H9 (cell line): ENCODE data around the gene TMEM184B. TPM values are rescaled to one million over a fixed set of nuclear protein-coding genes. Genes with fewer than 3 reads are reported as not detected.

Experiments
- DNase-seq: peaks from one replicate; pipeline ENCODE4 v3.0.0-alpha.2; 2017
- H2AFZ ChIP-seq: one replicate; pipeline ENCODE4 v1.6.1; 2013; ENCODE audit warnings: mild to moderate bottlenecking, low read length, control low read depth, moderate library complexity
- H2AK5ac ChIP-seq: 2 replicates; pipeline ENCODE4 v1.6.1; 2013; ENCODE audit warnings: low read length, control low read depth, mixed read lengths; ENCODE audit not compliant: insufficient read length
- H2BK120ac ChIP-seq: one replicate; pipeline ENCODE4 v1.6.1; 2013; ENCODE audit warnings: low read depth, mild to moderate bottlenecking, low read length, control low read depth, inconsistent platforms; ENCODE audit not compliant: poor library complexity, severe bottlenecking
- H2BK12ac ChIP-seq: 2 replicates; pipeline ENCODE4 v1.6.1; 2013; ENCODE audit warnings: low read length, control low read depth, mixed read lengths, low read depth; ENCODE audit not compliant: insufficient read length
- H2BK15ac ChIP-seq: 2 replicates; pipeline ENCODE4 v1.6.1; 2013; ENCODE audit warnings: low read depth, low read length, control low read depth
- H2BK20ac ChIP-seq: one replicate; pipeline ENCODE4 v1.6.1; 2013; ENCODE audit warnings: low read depth, mild to moderate bottlenecking, low read length, control low read depth, inconsistent platforms; ENCODE audit not compliant: poor library complexity, severe bottlenecking
- H2BK5ac ChIP-seq: 2 replicates; pipeline ENCODE4 v1.6.1; 2013; ENCODE audit warnings: low read length, control low read depth, mixed read lengths; ENCODE audit not compliant: insufficient read length
- H3K14ac ChIP-seq: 2 replicates; pipeline ENCODE4 v1.6.1; 2013; ENCODE audit warnings: low read length, control low read depth; ENCODE audit not compliant: insufficient read depth
- H3K18ac ChIP-seq: 2 replicates; pipeline ENCODE4 v1.6.1; 2013; ENCODE audit warnings: low read depth, mild to moderate bottlenecking, mixed read lengths, low read length, control low read depth; ENCODE audit not compliant: insufficient read length
- H3K23ac ChIP-seq: 2 replicates; pipeline ENCODE4 v1.6.1; 2013; ENCODE audit warnings: low read length, control low read depth, mixed read lengths, low read depth; ENCODE audit not compliant: insufficient read length
- H3K23me2 ChIP-seq: 2 replicates; pipeline ENCODE4 v1.6.1; 2013; ENCODE audit warnings: low read depth, mild to moderate bottlenecking, mixed read lengths, low read length, control low read depth; ENCODE audit not compliant: insufficient read length, poor library complexity, severe bottlenecking
- H3K27ac ChIP-seq: 2 replicates; pipeline ENCODE4 v1.5.1; 2013; ENCODE audit warnings: low read length, control low read depth, mixed read lengths, low read depth; ENCODE audit not compliant: insufficient read length
- H3K27me3 ChIP-seq: 2 replicates; pipeline ENCODE4 v1.6.1; 2013; ENCODE audit warnings: low read length, control low read depth, inconsistent platforms; ENCODE audit not compliant: insufficient read depth
- H3K4ac ChIP-seq: 2 replicates; pipeline ENCODE4 v1.6.1; 2013; ENCODE audit warnings: low read depth, mild to moderate bottlenecking, control low read depth, inconsistent platforms, low read length, moderate library complexity
- H3K4me1 ChIP-seq: 2 replicates; pipeline ENCODE4 v1.6.1; 2013; ENCODE audit warnings: low read length, control low read depth, inconsistent platforms; ENCODE audit not compliant: insufficient read depth
- H3K4me2 ChIP-seq: 2 replicates; pipeline ENCODE4 v1.6.1; 2013; ENCODE audit warnings: low read length, control low read depth, mixed read lengths; ENCODE audit not compliant: insufficient read length, insufficient read depth
- H3K56ac ChIP-seq: 2 replicates; pipeline ENCODE4 v1.6.1; 2013; ENCODE audit warnings: low read depth, mild to moderate bottlenecking, mixed read lengths, low read length, control low read depth; ENCODE audit not compliant: insufficient read length
- H3K79me1 ChIP-seq: 2 replicates; pipeline ENCODE4 v1.6.1; 2013; ENCODE audit warnings: low read depth, mild to moderate bottlenecking, moderate library complexity, low read length, control low read depth, inconsistent platforms; ENCODE audit not compliant: insufficient read depth, poor library complexity, severe bottlenecking
- H3K79me2 ChIP-seq: 2 replicates; pipeline ENCODE4 v1.6.1; 2013; ENCODE audit warnings: low read length, control low read depth, inconsistent platforms; ENCODE audit not compliant: insufficient read depth
- H3K9ac ChIP-seq: 2 replicates; pipeline ENCODE4 v1.6.1; 2013; ENCODE audit warnings: low read length, control low read depth, mixed read lengths; ENCODE audit not compliant: insufficient read length; ENCODE audit errors: extremely low read depth
- H3K9me3 ChIP-seq: one replicate; pipeline ENCODE4 v1.6.1; 2013; ENCODE audit warnings: low read depth, low read length, inconsistent platforms; ENCODE audit not compliant: control insufficient read depth
- H3T11ph ChIP-seq: one replicate; pipeline ENCODE4 v1.6.1; 2013; ENCODE audit warnings: mild to moderate bottlenecking, low read length, control low read depth, inconsistent platforms
- H4K20me1 ChIP-seq: one replicate; pipeline ENCODE4 v1.6.1; 2013; ENCODE audit not compliant: control insufficient read depth, insufficient read length, insufficient read depth
- H4K5ac ChIP-seq: 2 replicates; pipeline ENCODE4 v1.6.1; 2013; ENCODE audit warnings: low read depth, mild to moderate bottlenecking, mixed read lengths, low read length, control low read depth; ENCODE audit not compliant: insufficient read length
- H4K8ac ChIP-seq: replicated peaks from 2 replicates; pipeline ENCODE4 v1.6.1; 2013; ENCODE audit warnings: low read length, control low read depth, mixed read lengths, low read depth; ENCODE audit not compliant: insufficient read length
- H4K91ac ChIP-seq: 2 replicates; pipeline ENCODE4 v1.6.1; 2013; ENCODE audit warnings: low read depth, mild to moderate bottlenecking, moderate library complexity, mixed read lengths, low read length, control low read depth; ENCODE audit not compliant: insufficient read length
- H3K27ac Mint-ChIP-seq, 3 experiments: 2 replicates in 2 of 3; 3 replicates in 1 of 3; pipeline ENCODE4 v1.8.0; 2020 to 2021; ENCODE audit warnings: mixed read lengths in 3 of 3, mild to moderate bottlenecking in 1 of 3, moderate library complexity in 1 of 3
- H3K27me3 Mint-ChIP-seq: 2 replicates; pipeline ENCODE4 v1.8.0; 2021; ENCODE audit warnings: low read depth, mild to moderate bottlenecking, moderate library complexity, mixed read lengths
- H3K36me3 Mint-ChIP-seq, 3 experiments: 2 replicates in 2 of 3; 3 replicates in 1 of 3; pipeline ENCODE4 v1.8.0; 2020 to 2021; ENCODE audit warnings: low read depth in 3 of 3, mixed read lengths in 3 of 3; ENCODE audit not compliant: insufficient read depth in 1 of 3
- H3K4me1 Mint-ChIP-seq, 2 experiments: 2 replicates each; pipeline ENCODE4 v1.8.0; 2020; ENCODE audit warnings: mixed read lengths in 2 of 2
- H3K4me3 Mint-ChIP-seq, 2 experiments: 2 replicates in 1 of 2; 3 replicates in 1 of 2; pipeline ENCODE4 v1.8.0; 2020 to 2021; ENCODE audit warnings: mild to moderate bottlenecking in 2 of 2, mixed read lengths in 2 of 2, moderate library complexity in 1 of 2
- H3K9me3 Mint-ChIP-seq, 2 experiments: 2 replicates in 1 of 2; 3 replicates in 1 of 2; pipeline ENCODE4 v1.8.0; 2020; ENCODE audit warnings: mild to moderate bottlenecking in 2 of 2, mixed read lengths in 2 of 2, moderate library complexity in 1 of 2
- WGBS: extraction: QIAGEN DNeasy Blood & Tissue Kit; methylation state at CpG from one replicate; pipeline ENCODE4 v1.1.7; 2013; ENCODE audit warnings: missing lambda C conversion rate, low lambda C conversion rate, mixed read lengths; ENCODE audit not compliant: insufficient read length; ENCODE audit errors: extremely low coverage; 5-methylcytosine and 5-hydroxymethylcytosine counted together
- total RNA-seq: library from RNA; stranded (reverse); gene quantifications from 2 replicates; pipeline ENCODE4 v1.2.1, GENCODE V29; 2021
- TF ChIP-seq, protein P1 (sequence below): fragments of 200-600 bp; sonication (generic); conservative IDR thresholded peaks from 3 replicates; pipeline ENCODE4 v1.8.0; 2021; ENCODE audit warnings: antibody characterized with exemption, mild to moderate bottlenecking

The TMEM184B gene
- total RNA-seq, 1 experiment from 2014 or later = 58.5 TPM

DNA sequence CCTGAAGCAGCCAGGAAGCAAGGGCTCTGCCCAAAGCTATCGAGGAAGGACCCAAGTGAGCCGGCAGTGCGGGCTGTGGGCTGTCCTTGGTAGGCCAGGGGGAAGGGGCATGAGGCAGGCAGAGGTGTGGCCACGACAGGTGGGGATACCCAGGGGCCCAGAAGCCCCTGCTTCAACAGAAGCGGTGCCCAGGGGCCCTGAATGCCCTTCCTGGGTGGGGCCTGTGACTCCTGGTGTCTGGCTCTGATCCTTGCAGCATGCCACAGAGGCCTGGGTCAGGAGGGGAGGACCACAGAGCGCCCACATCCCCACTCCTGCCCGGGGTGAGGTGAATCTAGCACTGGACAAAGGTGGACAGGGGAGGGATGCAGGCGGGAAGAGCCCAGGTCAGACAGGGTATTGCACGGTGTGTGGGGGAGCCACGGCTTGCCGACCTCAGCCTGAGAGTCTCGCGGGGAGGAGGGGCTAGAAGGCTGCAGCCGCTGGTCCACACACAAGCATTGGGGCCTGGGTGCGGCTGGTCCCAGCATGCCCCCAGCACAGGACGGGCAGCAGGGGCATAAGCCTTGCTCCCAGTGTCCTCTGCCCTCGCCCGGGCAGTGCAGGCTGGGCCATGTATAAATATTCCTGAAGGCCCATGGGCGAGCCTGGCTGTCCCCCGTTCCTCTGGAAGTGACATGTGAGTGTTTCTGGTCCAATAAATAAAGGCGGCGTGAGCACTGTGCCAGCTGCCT lies 52.0 kb downstream of the TMEM184B start:
- peaks cover 6 to 41% (median 30%) of the 10 kb centered on the region in 3 experiments for H3K36me3 Mint-ChIP-seq
- H3K18ac ChIP-seq = no peak overlapping the region
- peak overlapping the region in 1 of 3 experiments; percentile 74; a peak in 4 of 7 replicates for H3K27ac Mint-ChIP-seq
- no peak for DNase-seq
- WGBS = no CpG with 5 or more reads among the region's 22 CpGs
- no peak overlapping the region for H3K4me3 Mint-ChIP-seq
- no peaks in the 10 kb centered on the region for H4K20me1 ChIP-seq
- H2BK5ac ChIP-seq = no peak overlapping the region
- H3K9ac ChIP-seq = no peak overlapping the region
- no peak overlapping the region for H3K27ac ChIP-seq
- H3K4ac ChIP-seq = no peak overlapping the region
- H3K9me3 ChIP-seq = no peaks in the 10 kb centered on the region
- H3K27me3 ChIP-seq = no peaks in the 10 kb centered on the region
- H3T11ph ChIP-seq = no peak overlapping the region
- H3K4me2 ChIP-seq = no peak overlapping the region
- no peaks in the 10 kb centered on the region for H3K79me2 ChIP-seq
- H2AFZ ChIP-seq = no peak overlapping the region
- no peak overlapping the region for H2BK20ac ChIP-seq
- peaks cover 4% of the 10 kb centered on the region; the same call in 1 of the 2 replicates for H3K4me1 ChIP-seq
- no peaks in the 10 kb centered on the region for H3K79me1 ChIP-seq
- peaks cover 16 to 27% of the 10 kb centered on the region in 2 experiments for H3K4me1 Mint-ChIP-seq
- H3K14ac ChIP-seq = no peak overlapping the region
- no peaks in the 10 kb centered on the region for H3K27me3 Mint-ChIP-seq
- no peaks in the 10 kb centered on the region for H3K23me2 ChIP-seq
- no peak overlapping the region for H2BK120ac ChIP-seq
- TF ChIP-seq, protein P1, sequence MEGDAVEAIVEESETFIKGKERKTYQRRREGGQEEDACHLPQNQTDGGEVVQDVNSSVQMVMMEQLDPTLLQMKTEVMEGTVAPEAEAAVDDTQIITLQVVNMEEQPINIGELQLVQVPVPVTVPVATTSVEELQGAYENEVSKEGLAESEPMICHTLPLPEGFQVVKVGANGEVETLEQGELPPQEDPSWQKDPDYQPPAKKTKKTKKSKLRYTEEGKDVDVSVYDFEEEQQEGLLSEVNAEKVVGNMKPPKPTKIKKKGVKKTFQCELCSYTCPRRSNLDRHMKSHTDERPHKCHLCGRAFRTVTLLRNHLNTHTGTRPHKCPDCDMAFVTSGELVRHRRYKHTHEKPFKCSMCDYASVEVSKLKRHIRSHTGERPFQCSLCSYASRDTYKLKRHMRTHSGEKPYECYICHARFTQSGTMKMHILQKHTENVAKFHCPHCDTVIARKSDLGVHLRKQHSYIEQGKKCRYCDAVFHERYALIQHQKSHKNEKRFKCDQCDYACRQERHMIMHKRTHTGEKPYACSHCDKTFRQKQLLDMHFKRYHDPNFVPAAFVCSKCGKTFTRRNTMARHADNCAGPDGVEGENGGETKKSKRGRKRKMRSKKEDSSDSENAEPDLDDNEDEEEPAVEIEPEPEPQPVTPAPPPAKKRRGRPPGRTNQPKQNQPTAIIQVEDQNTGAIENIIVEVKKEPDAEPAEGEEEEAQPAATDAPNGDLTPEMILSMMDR = no peak
- H3K9me3 Mint-ChIP-seq = no peaks in the 10 kb centered on the region
- H2AK5ac ChIP-seq = no peak overlapping the region
- H4K8ac ChIP-seq = no peak overlapping the region
- H2BK15ac ChIP-seq = no peak overlapping the region
- H2BK12ac ChIP-seq = no peak overlapping the region
- no peak overlapping the region for H3K23ac ChIP-seq
- no peak overlapping the region for H3K56ac ChIP-seq
- H4K5ac ChIP-seq = no peak overlapping the region
- no peak overlapping the region for H4K91ac ChIP-seq
